Hepatic stellate cell (primary cell): ENCODE data around the gene CYB5D1.

Experiments
- DNase-seq: peaks from one replicate; pipeline ENCODE4 v3.0.0; 2011; ENCODE audit warnings: low spot score

CYB5D1 gene

DNA sequence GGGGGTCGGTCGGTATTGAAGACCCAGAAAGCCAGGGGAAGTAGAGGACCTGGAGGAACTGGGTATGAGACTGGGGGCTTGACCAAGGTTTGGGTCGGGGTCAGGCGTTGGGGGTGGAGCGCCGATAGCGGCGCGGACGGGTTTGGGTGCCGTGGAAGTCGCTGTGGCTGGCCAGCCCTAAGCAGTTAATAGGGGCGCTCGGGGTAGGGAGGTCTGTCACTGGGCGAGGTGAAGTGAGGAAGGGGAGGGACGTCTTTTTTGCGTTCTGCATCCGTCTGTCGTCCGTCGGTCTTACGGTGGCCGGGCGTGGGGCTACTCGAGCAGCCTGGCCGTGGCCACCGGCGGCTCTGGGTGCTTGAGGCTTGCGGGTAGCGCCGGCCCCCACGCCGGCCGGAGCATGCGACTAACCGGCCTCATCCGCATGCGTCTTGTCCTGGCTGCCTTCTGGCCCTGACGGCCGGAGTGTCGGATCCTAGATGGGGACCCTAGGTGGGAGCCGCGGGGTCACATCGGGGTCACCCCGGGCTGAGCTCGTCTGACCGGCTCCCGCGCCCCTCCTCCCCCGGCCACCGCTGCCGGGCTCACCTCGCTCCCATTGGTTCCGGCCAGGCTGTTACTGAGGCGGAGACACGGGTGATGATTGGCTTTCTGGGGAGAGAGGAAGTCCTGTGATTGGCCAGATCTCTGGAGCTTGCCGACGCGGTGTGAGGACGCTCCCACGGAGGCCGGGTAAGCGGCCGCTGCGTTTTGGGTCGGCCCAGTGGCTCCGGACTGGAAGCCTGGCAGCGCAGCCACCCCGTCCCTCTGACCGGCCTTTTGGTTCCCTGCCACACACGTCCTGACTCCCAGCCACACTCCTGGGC lies 13.3 kb upstream of the CYB5D1 start:
- peak; percentile 99 for DNase-seq

DNA sequence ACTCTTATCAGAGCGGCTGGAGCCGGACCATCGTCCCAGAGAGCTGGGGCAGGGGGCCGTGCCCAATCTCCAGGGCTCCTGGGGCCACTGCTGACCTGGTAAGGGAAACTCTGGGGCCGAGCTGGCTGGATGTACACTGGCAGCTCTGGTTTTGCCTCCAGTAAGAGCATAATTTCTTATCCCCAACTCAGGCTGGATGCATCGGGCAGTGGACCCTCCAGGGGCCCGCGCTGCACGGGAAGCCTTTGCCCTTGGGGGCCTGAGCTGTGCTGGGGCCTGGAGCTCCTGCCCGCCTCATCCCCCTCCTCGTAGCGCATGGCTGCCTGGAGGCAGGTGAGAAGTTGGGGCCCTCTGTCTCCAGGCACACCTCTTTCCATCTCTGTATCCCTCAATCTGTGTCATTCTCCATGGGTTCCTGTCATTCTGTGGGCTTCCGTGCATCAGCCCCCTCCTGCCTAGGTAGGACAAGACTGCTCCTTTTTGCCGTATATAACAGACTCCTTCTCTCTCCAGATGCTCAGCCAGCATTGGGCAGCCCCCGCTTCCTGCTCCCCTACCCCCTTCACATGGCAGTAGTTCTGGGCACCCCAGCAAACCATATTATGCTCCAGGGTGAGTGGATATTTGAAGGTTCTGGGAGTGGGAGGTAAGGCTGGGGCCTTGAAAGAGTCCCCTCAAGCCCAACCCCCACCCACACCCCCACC lies 12.3 kb upstream of the CYB5D1 start:
- no peak for DNase-seq

GRCh38 chr17:7846063-7846735 lies 11.6 kb upstream of the CYB5D1 start:
- DNase-seq = no peak

- no peak for DNase-seq
Observed at GRCh38 chr17:7846765-7847661, 10.8 kb upstream of the CYB5D1 start.

DNA sequence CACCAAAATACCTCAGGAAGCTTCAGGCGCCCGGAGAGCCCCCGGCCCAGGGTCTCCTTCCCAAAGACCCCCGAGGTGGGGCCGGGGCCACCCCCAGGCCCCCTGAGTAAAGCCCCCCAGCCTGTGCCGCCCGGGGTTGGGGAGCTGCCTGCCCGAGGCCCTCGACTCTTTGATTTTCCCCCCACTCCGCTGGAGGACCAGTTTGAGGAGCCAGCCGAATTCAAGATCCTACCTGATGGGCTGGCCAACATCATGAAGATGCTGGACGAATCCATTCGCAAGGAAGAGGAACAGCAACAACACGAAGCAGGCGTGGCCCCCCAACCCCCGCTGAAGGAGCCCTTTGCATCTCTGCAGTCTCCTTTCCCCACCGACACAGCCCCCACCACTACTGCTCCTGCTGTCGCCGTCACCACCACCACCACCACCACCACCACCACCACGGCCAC lies 9.6 kb upstream of the CYB5D1 start:
- no peak for DNase-seq

- DNase-seq = no peak
Observed at GRCh38 chr17:7848739-7849129, 9.1 kb upstream of the CYB5D1 start.

DNA sequence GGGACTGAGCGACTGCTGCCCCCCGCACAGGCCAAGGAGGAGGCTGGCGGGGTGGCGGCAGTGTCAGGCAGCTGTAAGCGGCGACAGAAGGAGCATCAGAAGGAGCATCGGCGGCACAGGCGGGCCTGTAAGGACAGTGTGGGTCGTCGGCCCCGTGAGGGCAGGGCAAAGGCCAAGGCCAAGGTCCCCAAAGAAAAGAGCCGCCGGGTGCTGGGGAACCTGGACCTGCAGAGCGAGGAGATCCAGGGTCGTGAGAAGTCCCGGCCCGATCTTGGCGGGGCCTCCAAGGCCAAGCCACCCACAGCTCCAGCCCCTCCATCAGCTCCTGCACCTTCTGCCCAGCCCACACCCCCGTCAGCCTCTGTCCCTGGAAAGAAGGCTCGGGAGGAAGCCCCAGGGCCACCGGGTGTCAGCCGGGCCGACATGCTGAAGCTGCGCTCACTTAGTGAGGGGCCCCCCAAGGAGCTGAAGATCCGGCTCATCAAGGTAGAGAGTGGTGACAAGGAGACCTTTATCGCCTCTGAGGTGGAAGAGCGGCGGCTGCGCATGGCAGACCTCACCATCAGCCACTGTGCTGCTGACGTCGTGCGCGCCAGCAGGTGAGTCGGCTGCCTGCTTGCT lies 8.6 kb upstream of the CYB5D1 start:
- DNase-seq = no peak

DNA sequence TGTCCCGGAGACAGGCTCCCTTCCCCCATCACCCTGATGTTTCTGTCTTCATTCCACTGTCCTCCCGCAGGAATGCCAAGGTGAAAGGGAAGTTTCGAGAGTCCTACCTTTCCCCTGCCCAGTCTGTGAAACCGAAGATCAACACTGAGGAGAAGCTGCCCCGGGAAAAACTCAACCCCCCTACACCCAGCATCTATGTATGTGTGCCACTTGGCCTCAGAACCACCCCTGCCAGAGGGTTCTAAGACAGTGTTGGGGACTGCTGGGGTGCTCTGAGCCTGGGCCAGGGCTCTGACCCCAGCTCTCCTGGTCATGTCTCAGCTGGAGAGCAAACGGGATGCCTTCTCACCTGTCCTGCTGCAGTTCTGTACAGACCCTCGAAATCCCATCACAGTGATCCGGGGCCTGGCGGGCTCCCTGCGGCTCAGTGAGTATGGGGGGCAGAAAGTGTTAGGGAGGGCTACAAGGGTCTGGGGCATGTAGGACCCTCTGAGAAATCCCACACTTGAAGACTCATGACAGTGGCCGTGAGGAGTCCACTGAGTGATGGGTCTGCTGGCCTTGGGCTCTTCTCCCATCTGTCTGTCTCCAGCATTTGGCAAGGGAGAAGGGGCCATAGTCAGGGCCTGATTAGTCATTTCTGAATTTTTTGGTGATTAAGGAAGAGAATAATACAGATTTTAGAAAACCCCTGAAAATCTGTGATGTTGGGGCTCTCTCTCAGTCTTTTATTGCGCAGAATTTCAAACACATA lies 7.9 kb upstream of the CYB5D1 start:
- DNase-seq = no peak

DNA sequence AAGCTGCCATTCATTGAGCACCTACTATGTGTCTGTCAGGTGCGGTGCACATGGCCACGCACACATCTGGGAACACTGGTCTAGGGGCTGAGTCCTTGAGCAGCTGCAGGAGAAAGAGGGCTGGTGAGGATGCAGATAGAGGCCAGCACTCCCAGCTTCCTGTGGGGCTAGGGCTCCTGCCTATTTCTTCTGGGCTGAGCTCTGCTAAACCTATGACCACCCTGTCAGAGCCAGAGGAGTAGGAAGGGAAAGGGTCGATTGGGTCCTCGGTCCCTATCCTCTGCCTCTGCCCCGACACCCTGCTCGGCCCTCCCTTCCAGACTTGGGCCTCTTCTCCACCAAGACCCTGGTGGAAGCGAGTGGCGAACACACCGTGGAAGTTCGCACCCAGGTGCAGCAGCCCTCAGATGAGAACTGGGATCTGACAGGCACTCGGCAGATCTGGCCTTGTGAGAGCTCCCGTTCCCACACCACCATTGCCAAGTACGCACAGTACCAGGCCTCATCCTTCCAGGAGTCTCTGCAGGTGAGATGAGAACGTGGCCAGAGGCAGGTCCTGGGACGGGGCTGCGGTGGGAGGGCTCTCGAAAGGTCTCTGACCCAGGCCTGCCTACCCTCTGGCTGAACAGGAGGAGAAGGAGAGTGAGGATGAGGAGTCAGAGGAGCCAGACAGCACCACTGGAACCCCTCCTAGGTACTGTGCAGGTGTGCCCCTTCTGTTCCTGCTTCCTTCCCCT lies 6.9 kb upstream of the CYB5D1 start:
- no peak for DNase-seq

- DNase-seq = peak; percentile 89
Observed at GRCh38 chr17:7851438-7852261, 6.2 kb upstream of the CYB5D1 start.

DNA sequence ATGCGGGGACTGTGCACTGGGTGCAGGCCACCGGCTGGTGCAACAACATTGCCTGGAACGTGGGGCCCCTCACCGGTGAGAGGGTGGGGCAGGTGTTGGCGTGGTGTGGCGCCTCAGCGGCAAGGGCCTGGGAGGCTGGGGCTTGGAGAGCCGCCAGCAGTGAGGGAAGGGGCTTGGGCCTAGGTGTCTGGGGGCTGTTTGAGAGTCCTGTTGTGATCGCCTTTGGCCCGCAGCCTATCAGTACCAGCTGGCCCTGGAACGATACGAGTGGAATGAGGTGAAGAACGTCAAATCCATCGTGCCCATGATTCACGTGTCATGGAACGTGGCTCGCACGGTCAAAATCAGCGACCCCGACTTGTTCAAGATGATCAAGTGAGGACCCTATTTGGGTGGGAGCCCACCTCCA lies 5.5 kb upstream of the CYB5D1 start:
- no peak for DNase-seq

- DNase-seq = no peak
Observed at GRCh38 chr17:7852919-7853690, 4.7 kb upstream of the CYB5D1 start.

DNA sequence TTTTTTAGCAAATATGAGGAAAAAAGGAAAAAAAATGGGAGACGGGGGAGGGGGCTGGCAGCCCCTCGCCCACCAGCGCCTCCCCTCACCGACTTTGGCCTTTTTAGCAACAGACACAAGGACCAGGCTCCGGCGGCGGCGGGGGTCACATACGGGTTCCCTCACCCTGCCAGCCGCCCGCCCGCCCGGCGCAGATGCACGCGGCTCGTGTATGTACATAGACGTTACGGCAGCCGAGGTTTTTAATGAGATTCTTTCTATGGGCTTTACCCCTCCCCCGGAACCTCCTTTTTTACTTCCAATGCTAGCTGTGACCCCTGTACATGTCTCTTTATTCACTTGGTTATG lies 4.1 kb upstream of the CYB5D1 start:
- no peak for DNase-seq

- DNase-seq = no peak
Observed at GRCh38 chr17:7854078-7854777, 3.6 kb upstream of the CYB5D1 start.

- DNase-seq = no peak
Observed at GRCh38 chr17:7854851-7855659, 2.7 kb upstream of the CYB5D1 start, which contains the start of gene TMEM88. TMEM88 (plus strand) TSS chr17:7855066; CDS start chr17:7855075, 9 bp downstream.

DNA sequence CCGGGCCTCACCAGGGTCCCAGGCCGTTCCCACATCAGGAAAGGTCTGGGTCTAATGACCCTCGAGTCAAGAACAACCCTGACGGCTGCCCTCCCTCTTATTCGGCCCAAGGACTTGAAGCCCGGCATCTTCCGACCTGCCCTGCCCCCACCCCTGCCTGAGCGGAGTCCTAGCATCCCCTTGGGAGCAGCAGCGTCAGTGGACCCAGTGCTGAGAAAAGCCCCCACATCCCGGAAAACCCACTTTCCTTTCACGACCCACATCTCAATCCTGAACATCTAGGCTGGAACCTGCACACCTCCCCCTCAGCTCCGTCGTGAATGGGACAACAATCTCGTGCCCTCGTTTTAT lies 2.2 kb upstream of the CYB5D1 start:
- DNase-seq = no peak
